GM18498 (cell line): ENCODE measurements around the gene SPINDOC.
"Not testable (repeated sequence)": the region's sequence is repeated elsewhere in the genome, so short reads cannot be mapped to it uniquely, and the experiment has no call there.

ENCODE experiments used
- ATAC-seq: cut with Tn5 transposase; IDR thresholded peaks from one replicate; pipeline ENCODE4 v1.9.1; 2021; ENCODE audit warnings: mild to moderate bottlenecking, moderate library complexity; ENCODE audit not compliant: unreplicated experiment

The SPINDOC gene

DNA sequence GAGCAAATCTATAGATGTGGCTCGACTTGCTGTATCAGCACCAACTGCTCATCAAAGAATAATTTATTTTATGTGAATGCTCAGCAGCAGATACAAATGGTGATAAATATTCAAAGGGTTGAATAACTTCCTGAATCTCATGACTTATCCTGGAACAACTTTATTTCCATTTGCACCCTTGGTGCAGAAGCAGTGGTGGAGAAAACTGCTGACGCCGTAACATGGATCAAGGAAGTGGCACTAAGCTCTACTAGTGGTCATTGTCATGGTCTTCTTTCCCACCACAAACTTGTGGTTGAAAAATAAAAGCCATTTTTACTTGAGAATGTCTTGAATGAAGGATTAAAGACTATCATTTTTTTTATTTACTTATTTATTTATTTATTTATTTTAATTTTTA, 40.2 kb downstream of the SPINDOC start:
- no peak for ATAC-seq

GRCh38 chr11:63854696-63855095, 41.4 kb downstream of the SPINDOC start:
- no peak for ATAC-seq

DNA sequence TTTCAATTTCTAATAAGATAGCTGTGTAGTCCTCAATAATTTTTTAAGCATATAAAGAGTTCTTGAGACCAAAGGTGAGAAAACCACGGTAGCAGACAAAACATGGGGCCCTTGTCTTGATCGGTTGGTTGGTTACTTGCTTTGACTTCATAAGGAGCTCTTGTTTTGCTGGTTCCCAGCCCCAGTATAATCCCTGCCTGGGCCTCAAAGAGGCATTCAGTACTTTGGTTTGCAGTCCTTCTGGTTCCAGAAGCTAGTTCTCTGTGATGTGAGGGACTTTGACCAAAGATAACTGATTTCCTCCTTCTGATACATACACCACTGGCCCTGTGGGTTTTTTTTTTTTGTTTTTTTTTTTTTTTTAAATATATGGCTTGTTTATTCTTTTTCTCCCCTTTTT, 42.7 kb downstream of the SPINDOC start:
- ATAC-seq = no peak

DNA sequence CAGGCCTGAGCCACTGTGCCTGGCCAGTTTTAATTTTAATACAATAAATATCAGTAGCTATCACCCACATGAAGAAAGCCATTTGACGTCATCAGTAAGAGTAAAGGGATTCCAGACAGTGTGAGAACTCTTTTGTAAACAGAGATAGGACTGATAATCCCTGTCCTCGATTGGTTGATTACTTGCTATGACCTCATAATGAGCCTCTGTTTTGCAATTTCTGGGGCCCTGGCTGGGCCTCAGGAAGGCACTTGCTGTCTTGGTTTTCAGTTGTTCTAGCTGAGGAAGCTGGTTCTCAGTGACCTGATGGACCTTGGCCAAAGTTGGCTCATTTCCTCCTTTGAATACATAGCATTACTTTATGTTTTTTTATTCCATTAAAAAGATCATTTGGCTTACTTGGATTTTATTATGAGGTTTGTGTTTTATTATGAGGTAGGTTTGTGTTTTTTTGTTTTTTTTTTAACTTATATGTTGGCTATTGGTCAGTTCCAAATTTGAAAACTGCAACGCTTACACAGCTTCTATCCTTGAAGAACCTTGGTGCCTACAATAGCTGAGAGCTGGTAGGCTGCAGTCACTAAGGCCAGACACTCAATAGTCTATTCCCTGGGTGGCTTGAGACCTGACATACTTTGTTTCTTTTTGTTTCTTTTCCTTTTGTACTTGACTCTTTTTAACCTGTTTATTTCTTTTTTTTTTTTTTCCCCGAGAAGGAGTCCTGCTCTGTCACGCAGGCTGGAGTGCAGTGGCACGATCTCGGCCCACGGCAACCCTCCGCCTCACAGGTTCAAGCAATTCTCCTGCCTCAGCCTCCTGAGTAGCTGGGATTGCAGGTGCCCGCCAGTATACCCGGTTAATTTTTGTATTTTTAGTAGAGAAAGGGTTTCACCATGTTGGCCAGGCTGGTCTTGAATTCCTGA, 45.6 kb downstream of the SPINDOC start:
- no peak for ATAC-seq

- no peak for ATAC-seq
Measured at GRCh38 chr11:63862923-63863322, 49.7 kb downstream of the SPINDOC start.

GRCh38 chr11:63863620-63864019, 50.4 kb downstream of the SPINDOC start:
- ATAC-seq = not testable (repeated sequence)

GRCh38 chr11:63866211-63866610, 53.0 kb downstream of the SPINDOC start:
- peak; percentile 66 for ATAC-seq

DNA sequence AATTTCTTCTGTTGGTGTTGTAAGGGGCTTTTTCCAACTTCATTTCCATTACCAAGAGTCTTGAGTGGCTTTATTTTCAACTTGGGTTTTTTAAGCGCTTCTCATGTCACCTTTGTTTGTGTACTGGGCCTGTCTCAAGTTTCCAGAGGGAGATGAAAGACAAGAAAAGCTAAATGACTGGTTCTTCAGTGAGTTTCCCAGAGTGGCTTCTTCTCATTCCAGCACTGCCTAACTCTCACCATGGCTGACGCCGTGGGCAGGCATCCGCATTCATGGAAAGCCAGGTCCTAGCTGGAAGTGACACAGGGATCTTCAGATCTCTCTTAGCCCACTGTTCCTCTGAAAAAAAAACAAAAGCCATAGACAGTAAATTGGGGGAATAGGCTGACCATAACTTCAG, 54.3 kb downstream of the SPINDOC start:
- no peak for ATAC-seq

DNA sequence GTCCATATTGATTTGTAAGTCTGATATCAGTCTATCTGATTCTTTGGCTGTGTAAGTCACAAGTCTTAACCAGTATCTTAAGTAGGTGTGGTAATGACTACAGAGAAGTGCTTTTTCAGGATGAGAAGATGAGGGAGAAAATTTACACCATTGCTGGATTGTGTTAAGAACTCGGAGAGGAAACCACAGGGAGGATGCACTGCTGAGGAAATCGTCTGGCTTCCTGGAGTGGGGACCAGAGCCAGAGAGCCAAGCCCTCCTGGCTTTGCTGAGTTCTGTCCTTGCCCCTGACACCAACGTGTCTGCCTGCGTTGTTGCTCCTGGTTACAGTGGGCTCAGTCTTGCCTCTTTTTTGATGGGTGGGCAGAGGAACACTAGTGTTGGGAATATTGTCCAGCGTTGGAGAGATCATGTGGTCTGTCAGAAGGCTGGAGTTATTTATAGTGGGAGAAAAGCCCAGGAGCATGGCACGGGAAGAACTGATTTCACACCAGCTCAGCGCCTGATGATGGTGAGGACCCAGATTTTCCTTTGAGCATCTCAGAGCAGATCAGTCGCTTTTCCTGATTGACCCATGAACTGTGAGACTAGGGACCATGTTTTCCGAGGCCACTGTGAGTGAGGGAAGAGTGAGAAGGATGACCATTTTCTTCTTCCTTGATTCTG, 55.3 kb downstream of the SPINDOC start:
- no peak for ATAC-seq

DNA sequence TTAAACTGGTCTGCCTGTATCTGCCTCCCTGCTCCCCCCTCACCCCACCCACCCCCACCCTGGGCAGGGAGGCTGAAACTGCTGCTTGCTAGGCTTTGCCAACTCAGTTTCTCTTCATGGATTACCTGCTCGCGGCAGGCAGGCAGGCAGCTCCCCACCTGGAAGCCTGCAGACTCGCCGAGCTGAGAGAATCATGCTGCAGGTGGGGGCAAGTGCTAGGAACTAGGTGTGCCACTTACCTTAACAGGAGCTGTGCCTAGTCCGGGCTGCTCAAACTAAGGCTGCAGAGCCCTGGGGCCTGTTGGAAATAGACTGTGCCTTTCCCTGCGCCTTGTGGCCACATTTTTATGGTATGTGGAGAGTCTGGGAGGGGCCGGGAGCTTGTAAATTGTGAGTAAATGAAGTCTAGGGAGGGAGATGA, 55.9 kb downstream of the SPINDOC start:
- no peak for ATAC-seq

DNA sequence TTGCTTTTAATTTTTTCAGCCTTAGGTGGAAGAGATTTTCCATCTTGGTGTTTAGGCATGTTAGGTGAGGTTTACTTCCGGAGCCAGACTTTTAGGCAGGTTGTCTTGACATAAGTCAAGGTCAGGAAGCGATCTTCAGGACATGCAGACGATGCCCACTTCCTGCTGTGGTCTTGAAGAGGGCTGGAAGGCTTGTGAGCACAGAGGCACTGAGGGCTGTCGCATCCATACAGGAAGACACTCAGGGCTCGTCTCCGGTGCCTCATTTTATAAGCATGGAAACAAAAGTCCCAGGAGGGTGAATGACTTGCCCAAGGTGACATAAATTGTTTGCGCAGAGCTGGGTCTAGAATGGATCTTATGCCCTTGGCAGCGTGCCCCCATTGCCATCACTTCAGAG, 56.4 kb downstream of the SPINDOC start:
- ATAC-seq = no peak

DNA sequence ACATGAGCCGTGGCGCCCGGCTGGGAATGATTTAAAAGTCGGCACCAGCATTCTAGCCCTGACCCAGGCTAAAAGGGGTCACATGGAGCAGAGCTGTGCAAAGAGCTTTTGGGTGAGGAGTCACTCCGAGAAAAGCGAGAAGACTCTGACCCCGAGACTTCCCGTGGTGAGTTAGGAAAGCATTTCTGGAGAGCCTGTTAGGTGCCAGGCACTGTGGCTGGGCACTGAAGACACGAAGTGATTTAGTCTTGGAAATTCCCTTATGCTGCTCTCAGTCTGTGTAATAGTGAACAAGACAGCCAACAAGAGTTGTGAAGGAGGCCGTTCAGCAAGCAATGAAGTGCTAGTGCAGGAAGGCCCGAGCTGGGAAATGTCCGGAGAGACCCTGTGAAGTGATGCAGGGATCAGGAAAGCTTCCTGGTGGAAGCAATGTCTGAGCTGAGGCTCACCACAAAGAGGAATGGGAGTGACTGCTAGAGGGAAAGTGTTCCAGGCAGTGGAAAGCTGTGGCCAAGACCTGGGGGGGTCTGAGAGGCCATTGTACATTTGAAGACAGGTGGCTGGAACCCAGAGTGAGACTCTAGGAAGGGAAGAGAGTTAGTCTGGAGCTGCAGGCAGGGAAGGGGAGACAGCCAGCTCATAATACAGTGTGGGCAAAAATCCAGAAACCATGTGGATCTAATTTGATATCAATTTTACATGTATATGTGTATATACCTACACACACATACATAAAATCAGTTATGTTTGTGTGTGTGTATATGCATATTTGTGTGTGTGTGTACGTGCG, 57.3 kb downstream of the SPINDOC start:
- no peak for ATAC-seq

DNA sequence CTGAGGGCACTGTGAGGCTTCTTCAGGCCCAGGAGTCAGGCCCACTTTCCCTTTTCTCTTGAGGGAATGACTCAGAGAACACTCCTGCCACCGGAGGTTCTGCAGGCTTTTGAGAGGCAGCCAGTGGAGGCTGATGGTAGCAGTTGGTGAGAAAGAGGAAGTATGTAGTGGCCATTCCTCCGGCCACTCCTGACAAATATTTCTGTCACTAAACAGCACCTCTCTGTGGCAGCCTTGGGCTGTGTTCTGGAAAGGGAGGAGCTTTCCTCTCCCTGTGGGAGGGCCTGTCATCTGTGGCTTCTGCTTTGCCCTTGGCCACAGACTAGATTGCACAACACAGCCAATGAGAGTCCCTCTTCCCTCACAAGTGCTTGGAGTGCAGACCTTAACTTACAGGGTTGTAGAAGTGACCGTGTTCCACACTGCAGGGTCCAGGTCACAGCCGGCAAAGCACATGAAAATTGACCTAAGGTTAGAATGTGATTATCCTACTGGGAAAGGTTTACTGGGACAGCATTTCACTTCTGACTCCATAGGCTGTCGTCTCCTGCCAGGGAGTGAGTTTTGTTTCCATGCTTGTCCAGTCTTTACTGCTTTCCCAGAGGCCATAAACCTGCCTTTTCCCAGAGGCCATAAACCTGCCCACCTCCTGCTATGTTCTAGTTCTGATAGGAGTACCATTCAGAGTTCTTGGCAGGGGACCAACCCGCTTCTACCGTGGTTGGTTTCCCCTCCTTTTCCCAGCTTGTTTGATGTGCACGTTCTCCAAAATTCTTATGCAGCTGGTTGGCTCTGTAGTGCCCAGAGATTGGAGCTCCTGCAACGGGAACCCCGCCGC, 58.9 kb downstream of the SPINDOC start:
- ATAC-seq = peak; percentile 93

- ATAC-seq = no peak
Measured at GRCh38 chr11:63872800-63873197, 59.5 kb downstream of the SPINDOC start.

GRCh38 chr11:63873311-63873710, 60.1 kb downstream of the SPINDOC start:
- ATAC-seq = no peak

DNA sequence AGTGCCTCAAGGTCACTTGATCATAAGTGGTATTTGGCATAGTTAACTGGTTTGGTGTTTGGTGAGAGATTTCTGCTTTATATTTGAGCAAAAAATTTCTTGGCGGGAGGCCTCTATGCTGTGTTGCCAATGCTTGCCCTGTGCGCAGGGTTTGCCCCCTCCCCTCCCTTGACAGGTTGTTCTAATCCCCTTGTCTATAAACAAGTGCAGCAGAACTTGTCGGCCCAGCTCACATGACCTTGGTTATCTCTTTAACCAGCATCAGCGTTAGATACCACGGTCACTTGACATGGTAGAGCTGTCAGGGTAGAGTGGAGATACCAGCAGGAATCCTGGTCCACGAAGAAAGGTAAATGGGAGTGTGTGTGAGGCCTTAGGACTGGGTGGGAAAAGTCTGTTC, 61.3 kb downstream of the SPINDOC start:
- ATAC-seq = no peak

DNA sequence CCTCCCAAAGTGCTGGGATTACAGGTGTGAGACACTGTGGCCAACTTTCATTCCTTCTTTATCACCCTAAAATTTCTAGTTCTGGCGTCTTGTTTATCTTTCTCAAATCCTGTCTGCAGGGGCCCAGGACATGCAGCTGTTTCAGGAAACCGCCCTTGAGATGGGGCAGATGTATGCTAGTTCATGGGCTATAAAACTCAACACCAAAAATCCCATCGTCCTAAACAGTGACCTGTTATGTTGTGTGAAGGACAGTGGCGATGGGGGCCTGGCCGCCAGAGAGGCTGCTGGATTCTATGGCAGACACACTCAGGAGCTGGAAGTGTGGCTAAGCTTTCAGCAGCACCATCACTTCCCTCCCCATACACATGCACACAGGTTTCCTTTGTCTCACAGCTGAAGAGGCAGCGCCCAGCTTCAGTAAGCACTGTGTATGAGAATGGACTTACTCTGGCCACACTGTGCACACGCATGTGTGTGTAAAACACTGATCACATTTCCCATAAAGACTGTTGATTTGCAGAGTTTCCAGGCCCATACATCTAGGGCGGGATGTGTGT, 62.3 kb downstream of the SPINDOC start:
- ATAC-seq = no peak

- no peak for ATAC-seq
Measured at GRCh38 chr11:63876616-63877015, 63.4 kb downstream of the SPINDOC start.
